Medulla oblongata (tissue), 1 donor: ENCODE results near the gene DKC1.

ENCODE experiments used
- DNase-seq: peaks from one replicate; pipeline ENCODE4 v3.0.0-alpha.2; 2015; ENCODE audit errors: extremely low spot score

The DKC1 gene

DNA sequence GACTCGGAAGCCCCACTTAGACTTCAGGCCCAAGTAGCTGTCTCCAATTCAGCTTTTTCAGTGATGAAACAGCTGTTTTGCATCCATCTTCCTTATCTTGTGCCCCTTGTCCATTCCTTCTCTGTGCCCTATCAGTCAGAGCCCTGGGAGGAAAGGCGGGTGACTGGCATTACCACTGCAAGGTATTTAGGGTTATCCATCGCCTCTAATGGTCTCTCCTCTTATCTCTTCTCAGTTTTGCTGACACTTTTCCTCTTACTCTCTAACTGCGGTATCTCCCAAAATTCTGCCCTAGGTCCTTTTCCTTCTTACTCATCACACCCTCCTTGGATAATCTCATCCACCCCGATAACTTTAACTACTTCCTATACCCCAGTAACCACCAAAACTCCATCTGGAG, 25.5 kb upstream of the DKC1 start:
- no peak for DNase-seq

DNA sequence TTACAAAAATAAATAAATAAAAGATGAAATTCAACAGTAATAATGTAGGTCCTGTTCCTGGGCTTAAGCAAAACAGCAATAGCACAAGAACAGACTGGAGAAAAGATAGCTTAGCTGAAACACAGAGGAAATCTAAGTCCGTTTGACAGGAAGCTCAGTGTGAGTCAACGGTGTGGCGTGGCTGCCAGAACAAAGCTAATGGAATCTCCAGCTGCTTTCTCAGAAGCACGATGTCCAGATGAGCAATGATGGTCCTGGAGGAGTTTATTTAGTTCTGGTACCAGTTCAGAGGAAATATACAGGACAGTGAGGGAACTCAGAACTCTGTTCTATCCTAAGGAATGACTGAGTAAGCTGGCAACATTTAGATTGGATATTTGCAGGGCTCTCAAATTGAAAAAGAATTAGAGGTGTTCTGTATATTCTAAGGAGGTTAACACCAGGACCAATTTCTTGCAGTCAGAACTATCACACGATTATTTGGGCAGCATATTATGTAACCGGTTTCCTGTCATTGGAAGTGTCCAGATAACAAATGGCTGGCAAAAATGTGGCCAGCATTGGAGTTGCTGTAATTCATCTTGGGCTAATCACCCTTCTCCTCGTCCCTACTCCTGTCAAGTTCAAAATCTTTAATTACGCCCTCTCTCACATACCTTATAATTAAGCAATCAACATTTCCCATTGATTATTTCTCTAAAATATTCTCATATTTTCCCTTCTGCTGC, 24.5 kb upstream of the DKC1 start:
- no peak for DNase-seq

GRCh38 chrX:154739952-154740465, 22.7 kb upstream of the DKC1 start:
- DNase-seq, result no peak

- DNase-seq, result no peak
Observed at GRCh38 chrX:154742613-154743012, 20.1 kb upstream of the DKC1 start.

- DNase-seq, result peak; percentile 85
Observed at GRCh38 chrX:154748712-154749339, 13.8 kb upstream of the DKC1 start.

- no peak for DNase-seq
Observed at GRCh38 chrX:154749856-154750255, 12.8 kb upstream of the DKC1 start.

DNA sequence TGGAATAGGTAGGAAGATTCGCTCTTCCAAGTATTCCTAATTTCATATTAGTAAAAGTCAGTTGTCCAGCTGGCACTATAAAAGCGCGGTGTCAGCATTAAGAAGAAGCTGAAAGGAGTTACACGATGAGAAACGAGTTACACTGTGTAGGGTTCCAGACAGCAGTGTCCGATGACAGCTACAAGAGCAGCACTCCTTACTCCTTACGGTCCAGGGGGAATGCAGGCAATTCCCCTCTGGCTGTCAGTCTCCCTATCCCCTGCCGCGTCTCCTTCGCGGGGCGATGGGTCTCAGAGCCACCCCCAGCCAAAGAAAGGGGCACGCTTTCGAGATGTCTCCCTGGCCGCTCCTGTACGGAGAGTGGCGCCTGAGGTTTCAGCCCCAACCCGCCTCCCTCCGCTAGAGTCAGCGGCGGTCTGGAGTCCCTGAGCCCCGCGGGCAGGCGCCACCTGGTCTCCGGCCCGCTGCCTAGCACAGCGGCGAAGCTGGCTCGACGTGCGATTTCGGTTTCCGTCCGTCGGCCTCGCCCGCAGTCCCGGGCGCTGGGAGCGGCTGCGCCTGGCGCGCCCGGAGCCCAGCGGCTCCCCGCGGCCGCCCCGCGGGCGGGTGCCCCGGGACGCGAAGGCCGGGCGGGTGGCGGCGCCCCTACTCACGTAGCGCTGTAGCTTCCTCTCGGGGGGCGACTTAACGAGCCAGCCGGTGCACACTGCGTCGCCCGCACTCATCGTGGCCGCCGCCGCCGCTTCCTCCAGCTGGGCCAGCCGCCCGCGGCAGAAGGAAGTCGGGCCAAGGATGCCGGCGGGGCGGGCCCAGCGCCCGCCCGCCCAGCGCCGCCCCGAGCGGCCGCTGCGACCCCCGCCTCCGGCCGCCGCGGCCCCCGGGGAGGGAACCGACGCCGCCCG, 12.1 kb upstream of the DKC1 start, which contains the start of gene GAB3:
GAB3 (minus strand) TSS at position 777 of the 902 bp plus-strand sequence; CDS start at position 725, 52 bp downstream.
- peak; percentile 8 for DNase-seq

- DNase-seq, result peak; percentile 7
Observed at GRCh38 chrX:154751203-154751668, 11.4 kb upstream of the DKC1 start.

GRCh38 chrX:154751669-154752271, 10.9 kb upstream of the DKC1 start:
- no peak for DNase-seq

DNA sequence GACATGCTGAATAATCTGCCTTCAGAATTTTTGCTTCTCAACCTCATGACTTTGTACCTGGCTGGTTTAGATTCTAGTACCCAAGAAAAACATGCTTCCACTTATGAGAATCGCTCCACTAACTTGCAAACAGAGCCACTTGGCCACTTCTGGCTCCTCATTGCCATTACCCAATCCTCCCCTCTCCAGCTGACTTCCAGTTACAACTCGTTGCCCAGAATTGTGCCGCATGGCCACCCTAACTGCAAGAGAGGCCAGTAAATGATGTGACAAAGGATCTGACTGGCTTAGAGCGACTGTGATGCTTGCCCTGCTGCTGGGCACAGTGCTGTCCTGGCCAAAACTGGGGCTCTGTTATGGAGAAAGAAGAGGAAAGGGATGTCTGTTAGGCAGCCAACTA, 4.0 kb upstream of the DKC1 start:
- DNase-seq, result peak; percentile 33

- no peak for DNase-seq
Observed at GRCh38 chrX:154761977-154762536, 607 bp upstream of the DKC1 start.

GRCh38 chrX:154774622-154775021, 12.0 kb downstream of the DKC1 start:
- no peak for DNase-seq

- DNase-seq, result no peak
Observed at GRCh38 chrX:154775419-154776349, 13.0 kb downstream of the DKC1 start.

- DNase-seq, result no peak
Observed at GRCh38 chrX:154776753-154777152, 14.1 kb downstream of the DKC1 start.

DNA sequence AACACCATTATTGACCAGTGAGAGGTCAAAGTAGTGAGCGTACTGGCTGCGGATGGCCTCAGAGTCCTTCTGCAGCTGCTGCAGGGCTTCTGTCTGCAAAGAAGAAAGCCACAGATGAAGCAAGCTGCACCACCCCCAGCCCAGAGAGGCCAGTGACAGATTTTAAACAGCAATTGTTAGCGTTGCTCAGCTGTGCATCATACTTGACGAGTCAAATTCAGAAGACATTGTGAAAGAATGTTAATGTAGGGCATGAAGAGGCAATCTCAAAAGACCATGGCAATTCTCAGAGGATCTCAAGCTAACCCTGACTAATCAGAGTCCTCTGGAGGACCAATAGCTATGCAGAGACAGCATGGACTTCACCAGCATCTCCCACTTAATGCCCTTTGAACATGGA, 16.6 kb downstream of the DKC1 start:
- DNase-seq, result no peak

DNA sequence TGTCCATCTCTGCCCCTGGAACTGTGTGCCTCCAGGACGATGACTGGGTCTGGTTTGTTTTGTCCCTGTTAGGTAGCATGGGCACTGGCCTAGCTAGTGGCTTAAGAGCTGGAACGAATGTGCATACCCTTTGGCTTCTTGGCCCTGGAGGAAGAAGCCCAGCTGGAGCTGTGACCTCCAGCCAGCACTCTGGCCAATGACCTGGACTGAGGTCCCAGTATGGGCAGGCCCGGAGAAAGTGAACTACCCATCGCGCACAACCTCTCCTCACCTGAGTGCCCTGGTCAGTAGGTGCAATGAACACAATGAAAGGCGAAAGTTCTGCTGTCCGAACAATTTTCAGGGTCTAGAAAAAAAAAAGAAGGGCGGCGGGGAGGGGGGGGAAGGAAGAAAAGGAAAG, 18.3 kb downstream of the DKC1 start:
- no peak for DNase-seq

- no peak for DNase-seq
Observed at GRCh38 chrX:154784149-154784995, 21.7 kb downstream of the DKC1 start.

DNA sequence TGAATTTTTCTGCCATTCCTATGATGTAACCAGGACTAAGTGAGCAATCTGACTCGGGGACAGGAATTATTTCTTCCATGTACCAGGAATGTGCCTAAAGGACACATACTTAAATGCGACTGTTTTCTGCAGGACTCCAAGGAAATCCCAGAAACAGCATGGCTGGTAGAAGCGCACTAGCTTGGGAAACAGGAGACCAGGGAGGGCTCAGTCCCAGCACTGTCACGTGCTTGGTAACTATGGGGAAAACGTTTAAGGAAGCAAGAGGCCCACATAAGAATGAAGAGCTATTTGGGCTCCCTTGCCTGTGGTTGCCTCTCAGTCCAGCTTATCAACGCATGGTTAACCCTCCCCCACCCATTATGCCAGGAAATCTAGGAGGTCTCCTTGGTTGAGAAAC, 23.1 kb downstream of the DKC1 start:
- DNase-seq, result no peak

- no peak for DNase-seq
Observed at GRCh38 chrX:154791467-154791866, 28.8 kb downstream of the DKC1 start.
